Peyer's patch (tissue), 4 donors: Measurements from ENCODE around the gene RLN3.

Experiments used
- CTCF ChIP-seq, 6 experiments: fragments of 450-650 bp in 4 of 6; fragments of 200-600 bp in 2 of 6; sonication (generic) in 1 of 6; IDR thresholded peaks; one replicate each; pipeline ENCODE4 v1.5.1; 2017 to 2019; ENCODE audit warnings: antibody characterized with exemption in 6 of 6, mild to moderate bottlenecking in 3 of 6, moderate library complexity in 1 of 6
- POLR2A ChIP-seq, 2 donors: fragments of 450-650 bp; IDR thresholded peaks; one replicate each; pipeline ENCODE4 v1.5.1; 2017; ENCODE audit warnings: antibody characterized with exemption in 2 of 2, mild to moderate bottlenecking in 2 of 2, moderate library complexity in 2 of 2

GRCh38 chr19:14005349-14006084 lies 22.4 kb upstream of the RLN3 start:
- peak in 1 of 6 experiments; percentile 11 for TF ChIP-seq CTCF (IDR thresholded peaks at IDR 0.05)
- peak; percentile 3 to 30 for TF ChIP-seq POLR2A (IDR thresholded peaks at IDR 0.05)
